Placental epithelial cell (primary cell): ENCODE measurements around the gene OLFML2B. TPM values are rescaled to one million over a fixed set of nuclear protein-coding genes. Genes with fewer than 3 reads are reported as not detected.

Source experiments
- total RNA-seq: library from RNA; depleted of rRNA; stranded (reverse); fragments of >200 nt; gene quantifications from 2 replicates; pipeline ENCODE4 v1.2.3, GENCODE V29; 2012

Gene OLFML2B
- total RNA-seq, result 0.11 and 0.39 TPM in 2 replicates

GRCh38 chr1:162023547-162024501, at the start of gene OLFML2B:
TSS of gene OLFML2B (minus strand) at chr1:162023869. CDS start at chr1:162023430, 439 bp downstream.

GRCh38 chr1:162069334-162070093, 45.8 kb upstream of the OLFML2B start, which contains the start of gene NOS1AP:
TSS of gene NOS1AP (plus strand) at chr1:162069691. CDS start at chr1:162070178, 487 bp downstream.

Other genes with a start within 250 kb of the OLFML2B start
- 2.1 and 6.3 TPM in 2 replicates for gene NOS1AP, start 45.8 kb upstream of the OLFML2B start, total RNA-seq